IMR-90 (cell line): ENCODE measurements around the gene HYPK.

Experiments used
- BHLHE40 ChIP-seq: fragments of 150-350 bp; IDR thresholded peaks from 2 replicates; pipeline ENCODE4 v1.6.1; 2016; ENCODE audit warnings: mild to moderate bottlenecking, low read depth, low read length
- CTCF ChIP-seq: conservative IDR thresholded peaks from 2 replicates; pipeline ENCODE4 v1.5.1; 2012; ENCODE audit warnings: mild to moderate bottlenecking, low read depth, low read length, improper control_type of control experiment
- FOS ChIP-seq: fragments of 150-350 bp; IDR thresholded peaks from 2 replicates; pipeline ENCODE4 v1.6.1; 2016; ENCODE audit warnings: low read depth, low read length
- POLR2A ChIP-seq: IDR thresholded peaks from 2 replicates; pipeline ENCODE4 v1.6.1; 2012; ENCODE audit warnings: mild to moderate bottlenecking, low read depth, low read length
- RAD21 ChIP-seq: IDR thresholded peaks from 2 replicates; pipeline ENCODE4 v1.6.1; 2012; ENCODE audit warnings: low read length, improper control_type of control experiment
- RFX5 ChIP-seq: IDR thresholded peaks from 2 replicates; pipeline ENCODE4 v1.8.0; 2012; ENCODE audit warnings: low read depth, mild to moderate bottlenecking, low read length, moderate library complexity
- SMC3 ChIP-seq: fragments of 150-350 bp; IDR thresholded peaks from 2 replicates; pipeline ENCODE4 v1.6.1; 2016; ENCODE audit warnings: low read depth, mild to moderate bottlenecking, antibody characterized with exemption, low read length, moderate library complexity
- TF ChIP-seq, protein P1 (sequence below): fragments of 150-350 bp; IDR thresholded peaks from 2 replicates; pipeline ENCODE4 v1.6.1; 2017; ENCODE audit warnings: mild to moderate bottlenecking, antibody characterized with exemption, low read length, low read depth

- TF ChIP-seq, protein P1, sequence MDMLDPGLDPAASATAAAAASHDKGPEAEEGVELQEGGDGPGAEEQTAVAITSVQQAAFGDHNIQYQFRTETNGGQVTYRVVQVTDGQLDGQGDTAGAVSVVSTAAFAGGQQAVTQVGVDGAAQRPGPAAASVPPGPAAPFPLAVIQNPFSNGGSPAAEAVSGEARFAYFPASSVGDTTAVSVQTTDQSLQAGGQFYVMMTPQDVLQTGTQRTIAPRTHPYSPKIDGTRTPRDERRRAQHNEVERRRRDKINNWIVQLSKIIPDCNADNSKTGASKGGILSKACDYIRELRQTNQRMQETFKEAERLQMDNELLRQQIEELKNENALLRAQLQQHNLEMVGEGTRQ, result no peak
- TF ChIP-seq CTCF, result no peak
- TF ChIP-seq POLR2A, result no peak
- no peak for TF ChIP-seq FOS
- no peak for TF ChIP-seq SMC3
- no peak for TF ChIP-seq RFX5
- TF ChIP-seq BHLHE40, result no peak
- no peak for TF ChIP-seq RAD21
Observed at GRCh38 chr15:43763819-43764446, 36.5 kb upstream of the HYPK start.
